Measurements from ENCODE around the gene OR2V1. TPM values are rescaled to one million over a fixed set of nuclear protein-coding genes. Genes with fewer than 3 reads are reported as not detected.
"Not testable (repeated sequence)": the region's sequence is repeated elsewhere in the genome, so short reads cannot be mapped to it uniquely, and the experiment has no call there.

OR2V1 gene
- polyA plus RNA-seq, 1 donor (not counting 4 experiments of a cell fraction or from before 2014, with no cell fraction given) = not detected

DNA sequence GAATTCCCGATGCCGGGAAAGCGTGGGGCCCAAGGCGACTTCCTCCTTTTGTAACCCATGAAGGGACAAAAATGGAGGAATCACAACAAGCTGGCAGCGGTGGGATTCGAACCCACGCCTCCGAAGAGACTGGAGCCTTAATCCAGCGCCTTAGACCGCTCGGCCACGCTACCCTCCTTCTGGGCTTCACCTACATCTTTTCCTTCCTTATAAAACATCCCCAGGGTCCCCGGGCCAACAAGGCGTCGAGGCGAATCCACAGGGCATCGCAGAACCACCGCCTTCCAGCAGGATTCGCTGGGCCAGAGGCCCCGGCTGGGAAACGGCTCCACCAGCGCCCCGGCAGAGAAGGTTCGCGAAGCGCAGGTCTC lies 33.6 kb downstream of the OR2V1 start:
- FAIRE-seq; DNase-seq (ENCODE audit: low read depth, low spot score); dilution Hi-C loops (cut with MboI; ENCODE audit: extremely low pct_ligation_motif_present, low sequenced_read_pairs): not testable (repeated sequence)

GRCh38 chr5:181096721-181097382 lies 34.1 kb downstream of the OR2V1 start:
- H3K27ac ChIP-seq (ENCODE audit: control insufficient read depth, insufficient read depth, low read length); H3K4me2 ChIP-seq (ENCODE audit: control insufficient read depth, extremely low read depth, insufficient read depth, low read depth, low read length); H3K36me3 ChIP-seq (ENCODE audit: control insufficient read depth in 2 of 2, extremely low read depth in 1 of 2, insufficient read depth in 2 of 2, low read length in 2 of 2); H3K4me1 ChIP-seq (ENCODE audit: control insufficient read depth, extremely low read depth, insufficient read depth, low read length); H2AFZ ChIP-seq (ENCODE audit: control insufficient read depth, low read length); H3K27me3 ChIP-seq (ENCODE audit: control insufficient read depth, extremely low read depth, insufficient read depth, low read length); H3K9me3 ChIP-seq (ENCODE audit: control insufficient read depth, low read depth, low read length); dilution Hi-C loops (cut with MboI; ENCODE audit: extremely low pct_ligation_motif_present, low sequenced_read_pairs); DNase-seq (ENCODE audit: low read depth, low spot score); H3K4me3 ChIP-seq (ENCODE audit: control insufficient read depth in 2 of 3, extremely low read depth in 1 of 3, insufficient read depth in 2 of 3, low read depth in 1 of 3, low read length in 3 of 3); H4K20me1 ChIP-seq (ENCODE audit: control insufficient read depth, extremely low read depth, insufficient read depth, low read length); H3K79me2 ChIP-seq (ENCODE audit: control insufficient read depth, insufficient read depth, low read length); H3K9me1 ChIP-seq (ENCODE audit: control insufficient read depth, extremely low read depth, insufficient read depth, low read length); H3K9ac ChIP-seq (ENCODE audit: control insufficient read depth, extremely low read depth, insufficient read depth, low read length): not testable (repeated sequence)
- FAIRE-seq = peak; percentile 98

More for the DNA sequence above, 33.6 kb downstream of the OR2V1 start:
- not testable (repeated sequence) for H3K27ac ChIP-seq (ENCODE audit: control insufficient read depth, insufficient read depth, low read length); H3K9ac ChIP-seq (ENCODE audit: control insufficient read depth, extremely low read depth, insufficient read depth, low read length); H3K79me2 ChIP-seq (ENCODE audit: control insufficient read depth, insufficient read depth, low read length); H3K4me1 ChIP-seq (ENCODE audit: control insufficient read depth, extremely low read depth, insufficient read depth, low read length); H2AFZ ChIP-seq (ENCODE audit: control insufficient read depth, low read length); H3K4me2 ChIP-seq (ENCODE audit: control insufficient read depth, extremely low read depth, insufficient read depth, low read depth, low read length); H3K4me3 ChIP-seq (ENCODE audit: control insufficient read depth in 2 of 3, extremely low read depth in 1 of 3, insufficient read depth in 2 of 3, low read depth in 1 of 3, low read length in 3 of 3); H3K36me3 ChIP-seq (ENCODE audit: control insufficient read depth in 2 of 2, extremely low read depth in 1 of 2, insufficient read depth in 2 of 2, low read length in 2 of 2); H4K20me1 ChIP-seq (ENCODE audit: control insufficient read depth, extremely low read depth, insufficient read depth, low read length); H3K9me1 ChIP-seq (ENCODE audit: control insufficient read depth, extremely low read depth, insufficient read depth, low read length); H3K9me3 ChIP-seq (ENCODE audit: control insufficient read depth, low read depth, low read length); H3K27me3 ChIP-seq (ENCODE audit: control insufficient read depth, extremely low read depth, insufficient read depth, low read length)

- H2AFZ ChIP-seq (ENCODE audit: control insufficient read depth, low read length); H3K36me3 ChIP-seq (ENCODE audit: control insufficient read depth in 2 of 2, extremely low read depth in 1 of 2, insufficient read depth in 2 of 2, low read length in 2 of 2); H3K9me1 ChIP-seq (ENCODE audit: control insufficient read depth, extremely low read depth, insufficient read depth, low read length); DNase-seq (ENCODE audit: low read depth, low spot score); H3K4me3 ChIP-seq (ENCODE audit: control insufficient read depth in 2 of 3, extremely low read depth in 1 of 3, insufficient read depth in 2 of 3, low read depth in 1 of 3, low read length in 3 of 3); H3K27me3 ChIP-seq (ENCODE audit: control insufficient read depth, extremely low read depth, insufficient read depth, low read length); H3K4me2 ChIP-seq (ENCODE audit: control insufficient read depth, extremely low read depth, insufficient read depth, low read depth, low read length); FAIRE-seq; H3K27ac ChIP-seq (ENCODE audit: control insufficient read depth, insufficient read depth, low read length); H3K9me3 ChIP-seq (ENCODE audit: control insufficient read depth, low read depth, low read length); H3K9ac ChIP-seq (ENCODE audit: control insufficient read depth, extremely low read depth, insufficient read depth, low read length); H3K4me1 ChIP-seq (ENCODE audit: control insufficient read depth, extremely low read depth, insufficient read depth, low read length); dilution Hi-C loops (cut with MboI; ENCODE audit: extremely low pct_ligation_motif_present, low sequenced_read_pairs); H4K20me1 ChIP-seq (ENCODE audit: control insufficient read depth, extremely low read depth, insufficient read depth, low read length); H3K79me2 ChIP-seq (ENCODE audit: control insufficient read depth, insufficient read depth, low read length): not testable (repeated sequence)
Measured at GRCh38 chr5:181095162-181095561, 35.8 kb downstream of the OR2V1 start.

All from keratinocyte (primary cell).